G401.6 (cell line): ENCODE results near the gene MKRN2OS.

ENCODE experiments used
- FAIRE-seq: peaks from 2 replicates; lab custom pipeline; 2012; peaks lifted over from hg19 to GRCh38; lab: Jason Lieb, UNC

MKRN2OS gene, protein sequence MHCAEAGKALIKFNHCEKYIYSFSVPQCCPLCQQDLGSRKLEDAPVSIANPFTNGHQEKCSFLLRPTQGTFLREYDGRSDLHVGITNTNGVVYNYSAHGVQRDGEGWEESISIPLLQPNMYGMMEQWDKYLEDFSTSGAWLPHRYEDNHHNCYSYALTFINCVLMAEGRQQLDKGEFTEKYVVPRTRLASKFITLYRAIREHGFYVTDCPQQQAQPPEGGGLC

DNA sequence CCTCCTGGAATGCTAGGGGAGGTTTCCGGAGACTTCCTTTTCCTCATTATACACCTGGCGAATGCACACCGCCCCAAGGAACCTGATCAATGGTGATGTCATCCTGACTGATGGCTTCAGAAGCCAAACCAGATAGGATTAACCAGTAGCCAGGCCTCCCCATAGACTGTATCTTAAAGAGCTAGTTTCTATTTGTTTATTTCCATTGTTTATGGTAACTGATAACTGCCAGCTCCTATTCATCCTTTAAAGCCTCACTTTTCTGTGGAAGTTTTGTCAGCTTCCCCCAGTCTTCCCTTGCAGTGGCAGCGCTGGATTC, at the start of gene MKRN2OS:
Gene MKRN2OS (minus strand): TSS at position 27 of the 319 bp plus-strand sequence. CDS start 35 bp downstream, outside the sequence.
- FAIRE-seq: no peak

DNA sequence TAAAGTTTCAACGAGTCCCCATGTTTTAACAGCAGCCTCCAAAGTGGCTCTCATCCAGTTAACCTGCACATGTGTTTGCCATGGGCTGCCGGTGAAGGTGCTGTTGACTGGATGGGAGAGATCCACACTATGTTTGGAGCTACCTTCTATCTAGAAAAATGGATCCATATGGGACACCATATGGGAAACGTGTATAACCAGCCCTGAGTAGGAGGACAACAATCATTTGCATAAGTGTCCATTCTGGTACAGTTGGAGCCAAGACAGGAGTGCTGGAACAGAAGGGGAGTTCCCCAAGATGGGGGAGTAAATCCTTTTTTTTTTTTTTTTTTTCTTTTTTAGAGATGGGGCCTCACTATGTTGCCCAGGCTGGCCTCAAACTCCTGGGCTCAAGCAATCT, 48.2 kb upstream of the MKRN2OS start:
- FAIRE-seq: no peak

DNA sequence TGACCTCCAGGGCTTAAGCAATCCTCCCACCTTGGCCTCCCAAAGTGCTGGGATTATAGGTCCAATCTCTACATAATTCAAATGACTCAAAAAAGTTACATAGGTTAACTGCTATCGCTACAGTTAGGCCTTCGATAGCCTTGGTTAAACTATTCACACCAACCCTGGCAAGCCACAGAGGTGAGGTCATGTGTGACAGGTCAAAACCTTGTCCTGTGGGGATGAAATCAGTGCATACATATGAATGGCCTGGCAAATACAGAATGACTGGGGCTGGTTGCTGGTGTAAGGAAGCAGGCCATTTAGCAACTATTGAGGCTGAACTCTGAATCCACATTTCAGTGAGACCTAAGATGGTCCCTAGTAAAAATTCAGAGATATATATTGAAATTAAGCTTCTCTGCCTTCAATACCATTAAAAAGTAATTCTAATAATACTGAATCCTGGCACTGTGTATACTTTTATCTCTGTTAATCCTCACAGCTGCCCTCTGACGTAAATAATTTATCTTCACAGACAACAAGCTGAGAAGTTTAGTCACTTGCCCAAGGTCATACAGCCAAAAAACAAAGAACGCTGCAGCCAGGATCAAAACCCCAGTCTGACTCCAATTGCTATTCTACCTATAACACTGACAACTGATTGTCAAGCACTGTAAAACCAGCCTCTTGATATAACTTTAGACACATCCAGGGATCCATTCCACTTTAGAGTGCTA, 46.9 kb upstream of the MKRN2OS start:
- FAIRE-seq: no peak

DNA sequence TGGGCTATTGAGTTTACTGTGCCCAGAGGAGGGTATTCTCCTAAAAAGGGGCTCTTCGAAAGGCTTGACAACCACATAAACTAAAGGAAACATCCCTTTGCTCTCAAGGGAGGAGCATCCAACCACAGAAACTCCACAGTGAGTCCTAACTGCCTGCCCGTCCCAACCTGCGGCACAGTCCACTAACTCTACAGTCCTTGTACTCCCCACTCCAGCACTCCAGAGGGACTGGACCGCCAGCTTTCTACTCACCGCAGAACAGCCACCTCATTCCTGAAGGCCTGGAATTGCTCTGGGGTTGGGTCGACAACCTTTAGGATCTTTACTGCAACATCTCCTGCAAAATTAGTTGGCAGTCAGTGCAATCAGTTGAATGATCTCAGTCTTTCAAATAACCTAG, 46.2 kb upstream of the MKRN2OS start:
- FAIRE-seq: no peak

DNA sequence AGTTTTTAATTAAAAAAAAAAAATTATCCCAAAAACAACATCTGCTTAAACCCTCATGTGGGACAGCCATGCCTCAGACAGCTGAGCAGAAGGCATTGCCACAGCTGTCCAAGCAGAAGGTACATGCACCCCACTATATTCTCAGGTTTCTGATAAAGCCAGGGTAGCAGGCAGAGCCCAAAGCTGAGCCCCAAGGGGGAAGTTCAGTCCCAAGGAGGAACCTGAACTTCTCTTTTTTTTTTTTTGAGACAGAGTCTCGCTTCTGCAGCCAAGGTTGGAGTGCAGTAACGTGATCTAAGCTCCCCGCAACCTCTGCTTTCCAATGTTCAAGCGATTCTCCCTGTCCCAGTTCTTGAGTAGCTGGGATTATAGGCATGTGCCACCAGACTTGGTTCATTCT, 44.8 kb upstream of the MKRN2OS start:
- no peak for FAIRE-seq

DNA sequence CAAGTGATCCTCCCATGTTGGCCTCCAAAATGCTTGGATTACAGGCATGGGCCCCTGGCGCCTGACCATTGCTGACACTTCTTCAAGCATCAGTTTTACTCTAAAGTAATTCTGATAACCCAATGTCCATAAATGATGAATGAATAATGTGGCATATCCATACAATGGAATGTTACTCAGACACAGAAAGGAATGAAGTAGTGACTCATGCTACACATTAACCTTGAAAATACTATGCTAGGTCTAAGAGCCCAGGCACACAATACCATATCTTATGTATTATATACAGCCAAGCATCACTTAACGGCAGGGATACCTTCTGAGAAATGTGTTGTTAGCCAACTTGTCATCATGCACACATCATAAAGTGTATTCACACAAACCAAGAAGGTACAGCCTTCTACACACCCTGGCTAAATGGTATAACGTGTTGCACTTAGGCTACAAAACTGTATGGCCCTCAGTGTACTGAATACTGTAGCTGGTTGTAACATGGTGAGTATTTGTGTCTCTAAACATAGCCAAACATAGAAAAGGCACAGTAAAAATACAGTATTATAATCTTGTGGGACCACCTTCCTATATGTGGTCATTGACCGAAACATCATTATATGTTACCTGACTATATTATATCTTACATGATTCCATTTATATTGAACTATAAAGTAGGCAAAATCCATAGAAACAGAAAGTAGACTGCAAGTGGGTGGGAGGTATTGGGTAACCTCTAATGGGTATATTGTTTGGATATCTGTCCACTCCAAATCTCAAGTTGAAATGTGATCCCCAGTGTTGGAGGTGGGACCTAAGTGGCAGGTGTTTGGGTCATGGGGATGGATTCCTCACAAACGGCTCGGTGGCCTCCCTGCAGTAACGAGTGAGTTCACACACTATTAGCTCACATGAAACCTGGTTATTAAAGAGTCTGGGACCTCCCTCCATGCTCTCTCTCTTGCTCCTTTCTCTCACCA, 43.0 kb upstream of the MKRN2OS start:
- FAIRE-seq: no peak

DNA sequence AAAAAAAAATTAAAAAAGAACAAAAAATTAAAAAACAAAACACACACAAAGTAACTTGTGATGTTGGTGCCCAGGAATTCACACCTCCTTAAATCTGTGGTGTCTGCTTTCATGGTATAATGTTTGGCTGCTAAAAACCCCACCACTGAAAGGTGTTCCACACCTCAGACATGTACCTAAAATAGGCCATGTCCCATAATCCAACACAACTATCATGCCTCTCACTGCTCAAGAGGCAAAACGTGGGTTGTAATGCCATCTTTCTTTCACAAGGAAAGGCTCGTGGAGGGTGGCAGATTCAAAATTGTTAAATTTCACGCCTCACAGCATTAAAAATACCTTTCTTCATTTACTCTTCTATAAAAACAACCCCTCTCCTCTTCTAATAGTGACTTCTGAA, 41.1 kb upstream of the MKRN2OS start:
- FAIRE-seq: no peak

DNA sequence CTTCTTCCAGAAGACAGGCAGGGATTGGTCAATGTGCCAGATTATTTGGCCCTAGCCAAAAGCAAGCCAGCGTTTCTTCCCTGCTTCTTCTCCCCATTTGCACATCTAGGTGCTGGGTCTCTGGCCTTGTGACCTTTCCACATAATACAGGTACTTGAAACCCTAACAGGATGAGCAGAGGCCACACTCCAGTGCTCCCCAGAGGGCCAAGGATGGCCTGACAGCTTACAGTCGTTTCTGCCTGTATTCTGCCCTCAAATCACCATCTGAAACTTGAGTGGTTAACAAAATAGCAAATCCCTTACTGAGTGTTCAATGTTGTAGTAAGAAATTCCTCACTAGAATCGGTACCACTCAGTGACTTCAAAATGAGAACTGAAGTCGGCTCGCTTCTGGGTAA, 40.7 kb upstream of the MKRN2OS start:
- no peak for FAIRE-seq

DNA sequence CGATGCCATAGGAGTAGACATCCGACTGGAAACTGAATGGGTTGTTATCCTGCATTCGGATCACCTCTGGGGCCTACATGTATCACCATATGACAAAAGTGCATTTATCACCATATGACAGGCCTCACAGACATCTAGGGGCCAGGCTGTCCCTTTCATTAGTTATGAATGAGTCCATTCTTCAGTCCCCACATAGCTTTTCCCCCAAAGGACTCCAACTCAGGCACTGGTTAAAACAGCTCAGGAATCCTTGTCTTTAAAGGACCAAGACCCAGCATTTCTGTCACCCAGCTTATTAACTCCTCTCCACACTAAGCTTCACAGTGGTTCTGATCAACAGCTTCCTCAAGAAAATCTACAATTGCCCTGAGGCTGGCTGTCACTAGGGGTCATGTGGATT, 39.9 kb upstream of the MKRN2OS start:
- FAIRE-seq: no peak

DNA sequence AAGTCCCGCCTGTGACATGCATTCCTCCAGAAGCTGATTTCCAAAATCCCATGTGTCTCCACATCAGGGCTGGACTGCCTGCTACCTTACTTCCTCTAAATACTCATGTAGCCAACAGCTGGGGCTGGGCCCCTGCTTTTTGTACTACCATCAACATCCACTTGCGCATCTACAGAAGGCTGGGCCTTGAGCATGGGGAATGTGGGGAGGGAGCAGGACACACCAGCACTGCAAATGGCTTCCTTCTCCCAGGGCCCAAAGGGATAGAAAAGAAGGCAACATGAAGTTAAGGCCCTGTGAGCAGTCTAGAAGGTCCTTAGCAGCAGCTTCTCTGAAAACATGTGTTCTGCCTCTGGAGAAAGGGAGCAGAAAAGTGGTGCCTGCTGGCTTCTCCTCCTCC, 38.8 kb upstream of the MKRN2OS start:
- FAIRE-seq: no peak

DNA sequence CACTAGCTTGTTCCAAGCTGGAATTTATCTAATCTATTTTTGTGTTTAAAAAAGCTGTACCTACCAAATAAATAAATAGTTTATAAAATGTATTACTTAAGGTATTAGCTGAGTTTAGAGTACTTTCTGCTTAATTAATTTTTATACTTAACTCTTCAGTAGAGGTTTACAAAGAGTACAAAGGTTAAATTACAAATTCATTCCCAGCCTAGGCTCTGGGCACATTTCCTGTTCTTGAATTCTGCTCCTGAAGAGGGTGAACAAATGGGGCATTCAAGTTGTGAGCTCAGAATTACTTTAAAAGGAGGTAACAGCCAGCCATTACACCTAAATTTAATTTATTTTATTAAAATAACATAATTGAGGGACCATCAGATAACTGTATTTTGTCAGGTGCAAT, 38.0 kb upstream of the MKRN2OS start:
- no peak for FAIRE-seq

DNA sequence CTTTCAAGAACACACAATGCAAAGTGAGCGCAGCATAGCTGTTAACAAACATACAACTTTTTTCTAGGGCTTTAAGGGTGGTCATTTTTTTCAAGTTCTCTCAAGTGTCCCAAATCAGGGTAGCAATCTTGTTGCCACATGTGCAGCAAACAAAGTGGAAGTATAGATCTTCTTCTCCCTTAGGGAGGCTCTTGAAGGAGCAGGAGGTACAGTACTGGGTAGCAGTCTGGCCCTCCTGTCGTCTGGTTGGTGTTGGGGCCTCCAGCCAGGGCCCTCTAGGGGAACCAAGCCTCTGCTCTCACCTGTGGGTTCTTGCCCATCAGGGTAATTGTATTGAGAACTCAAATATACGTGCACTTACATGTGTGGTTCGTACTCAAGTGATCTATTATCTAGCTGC, 37.4 kb upstream of the MKRN2OS start:
- FAIRE-seq: no peak

DNA sequence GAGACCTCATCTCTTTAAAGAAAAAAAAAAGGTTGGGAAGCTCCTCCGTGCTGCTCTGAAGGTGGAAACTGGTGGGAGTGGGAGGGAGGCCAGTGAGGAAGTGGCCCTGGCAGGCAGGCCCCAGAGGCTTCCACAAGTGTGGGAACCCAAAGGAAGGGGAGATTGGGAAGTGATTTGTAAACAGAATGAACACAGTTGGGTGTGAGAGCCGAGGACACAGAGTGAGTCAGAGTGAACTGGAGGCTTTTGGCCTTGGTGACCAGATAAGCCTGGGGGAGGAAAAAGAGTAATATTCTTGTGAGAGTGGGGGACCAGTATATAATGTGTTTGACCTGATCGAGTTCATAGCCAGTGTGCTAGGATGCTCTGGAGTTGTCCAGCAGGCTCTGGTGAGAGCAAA, 34.6 kb upstream of the MKRN2OS start:
- no peak for FAIRE-seq

DNA sequence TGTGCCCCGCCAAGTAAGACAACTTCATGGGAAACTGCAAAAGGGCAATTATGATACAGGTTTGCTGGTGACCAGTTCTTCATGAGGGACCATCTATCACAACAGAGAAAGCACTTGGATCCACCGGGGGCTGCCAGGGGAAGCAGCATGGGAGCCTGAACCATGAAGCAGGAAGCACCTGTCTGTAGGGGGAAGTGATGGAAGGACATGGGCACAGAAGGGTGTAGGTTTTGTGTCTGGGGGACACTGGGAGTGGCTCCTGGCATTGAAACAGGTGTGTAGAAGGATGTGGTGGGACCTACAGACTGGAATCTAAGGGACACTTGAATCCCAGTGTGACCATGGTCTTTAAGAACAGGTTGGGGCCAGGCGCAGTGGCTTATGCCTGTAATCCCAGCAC, 34.2 kb upstream of the MKRN2OS start:
- FAIRE-seq: no peak

DNA sequence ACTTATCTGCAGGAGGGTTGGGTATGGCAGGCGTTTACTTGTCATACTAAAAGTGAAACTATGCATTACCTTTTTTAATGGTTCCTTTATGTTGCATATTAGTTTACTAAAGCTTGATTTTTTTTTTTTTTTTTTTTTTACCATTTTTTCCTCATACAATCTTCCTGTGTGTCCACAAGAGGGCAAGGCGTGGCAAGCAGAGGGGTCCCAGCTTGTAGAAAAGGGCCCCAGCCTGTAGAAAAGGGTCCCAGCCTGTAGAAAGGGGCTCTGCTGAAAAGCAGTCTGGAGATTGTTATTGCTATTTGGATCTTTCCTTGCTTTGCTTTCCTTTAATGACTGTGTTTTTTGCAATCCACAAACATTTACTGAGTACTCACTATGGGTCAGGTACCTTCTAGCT, 33.4 kb upstream of the MKRN2OS start:
- no peak for FAIRE-seq

DNA sequence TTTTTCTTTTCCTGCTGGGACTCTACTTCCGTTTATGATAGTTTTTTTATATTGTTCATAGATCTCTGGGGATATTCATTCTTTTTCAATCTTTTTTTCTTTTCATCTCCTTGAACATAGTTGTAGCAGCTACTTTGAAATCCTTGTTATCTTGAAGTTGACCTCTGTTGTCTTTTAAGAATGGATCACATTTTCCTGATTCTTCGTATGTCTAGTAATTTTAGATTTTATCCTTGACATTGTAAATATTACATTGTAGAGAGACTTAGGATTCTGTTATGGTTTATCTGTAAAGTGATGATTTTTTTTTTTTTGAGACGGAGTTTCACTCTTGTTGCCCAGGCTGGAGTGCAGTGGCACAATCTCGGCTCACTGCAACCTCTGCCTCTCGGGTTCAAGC, 32.1 kb upstream of the MKRN2OS start:
- FAIRE-seq: no peak

DNA sequence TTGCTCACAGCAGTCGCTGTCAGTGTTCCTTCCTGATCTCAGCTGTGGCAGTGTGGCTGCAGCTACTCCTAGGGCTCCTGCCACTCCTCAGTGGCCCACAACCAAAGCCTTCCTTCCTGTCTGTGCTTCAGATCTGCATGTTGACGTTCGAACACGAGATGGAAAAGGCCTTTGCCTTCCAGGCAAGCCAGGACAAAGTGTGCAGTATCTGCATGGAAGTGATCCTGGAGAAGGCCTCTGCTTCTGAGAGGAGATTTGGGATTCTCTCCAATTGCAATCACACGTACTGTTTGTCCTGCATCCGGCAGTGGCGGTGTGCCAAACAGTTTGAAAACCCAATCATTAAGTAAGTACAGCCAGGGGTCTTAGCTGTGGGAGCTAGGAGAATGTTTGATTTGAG, 29.4 kb upstream of the MKRN2OS start:
- FAIRE-seq: no peak

DNA sequence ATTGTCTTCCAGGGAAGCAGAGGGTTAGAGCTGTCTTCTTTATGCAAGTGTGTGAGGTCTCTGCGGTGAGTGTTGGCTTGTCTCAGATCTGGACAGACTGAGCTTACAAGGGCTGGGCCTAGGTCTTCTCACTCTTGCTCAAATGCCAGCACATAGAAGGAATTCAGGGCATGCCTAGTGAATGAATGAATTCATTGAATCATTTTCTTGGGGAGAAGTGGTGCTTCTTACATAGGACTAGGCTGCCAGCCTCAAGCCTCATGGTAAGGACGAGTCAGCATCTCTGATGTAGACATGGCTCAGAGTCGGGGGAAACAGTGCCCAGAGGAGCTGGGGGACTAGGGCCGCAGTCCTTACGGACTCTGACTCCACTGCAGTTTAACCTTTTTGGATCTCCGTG, 28.8 kb upstream of the MKRN2OS start:
- no peak for FAIRE-seq

DNA sequence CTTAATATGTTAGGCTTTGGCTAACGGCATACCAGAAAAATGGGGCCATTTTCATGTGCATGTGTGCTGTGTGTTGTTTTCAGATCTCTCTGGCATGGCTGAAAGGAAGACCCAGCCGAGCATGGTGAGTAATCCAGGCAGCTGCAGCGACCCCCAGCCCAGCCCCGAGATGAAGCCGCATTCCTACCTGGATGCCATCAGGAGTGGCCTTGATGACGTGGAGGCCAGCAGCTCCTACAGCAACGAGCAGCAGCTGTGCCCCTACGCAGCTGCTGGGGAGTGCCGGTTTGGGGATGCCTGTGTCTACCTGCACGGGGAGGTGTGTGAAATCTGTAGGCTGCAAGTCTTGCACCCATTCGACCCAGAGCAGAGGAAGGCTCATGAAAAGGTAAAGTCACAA, 26.7 kb upstream of the MKRN2OS start:
- FAIRE-seq: no peak

DNA sequence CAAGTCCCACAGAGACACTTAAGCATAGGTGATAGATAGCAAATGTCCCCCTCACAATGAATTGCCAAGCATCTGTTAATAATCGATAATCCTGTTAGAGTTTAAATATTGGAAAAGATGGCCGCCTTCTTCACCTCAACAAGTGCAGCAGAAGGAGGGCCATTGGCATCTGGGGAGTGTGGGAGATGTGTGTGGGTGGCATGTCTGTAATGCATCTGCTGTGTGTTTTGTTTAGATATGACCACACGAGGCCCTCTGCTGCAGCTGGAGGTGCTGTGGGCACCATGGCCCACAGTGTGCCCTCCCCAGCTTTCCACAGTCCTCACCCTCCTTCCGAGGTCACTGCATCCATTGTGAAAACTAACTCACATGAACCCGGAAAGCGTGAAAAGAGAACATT, 24.5 kb upstream of the MKRN2OS start:
- FAIRE-seq: no peak

DNA sequence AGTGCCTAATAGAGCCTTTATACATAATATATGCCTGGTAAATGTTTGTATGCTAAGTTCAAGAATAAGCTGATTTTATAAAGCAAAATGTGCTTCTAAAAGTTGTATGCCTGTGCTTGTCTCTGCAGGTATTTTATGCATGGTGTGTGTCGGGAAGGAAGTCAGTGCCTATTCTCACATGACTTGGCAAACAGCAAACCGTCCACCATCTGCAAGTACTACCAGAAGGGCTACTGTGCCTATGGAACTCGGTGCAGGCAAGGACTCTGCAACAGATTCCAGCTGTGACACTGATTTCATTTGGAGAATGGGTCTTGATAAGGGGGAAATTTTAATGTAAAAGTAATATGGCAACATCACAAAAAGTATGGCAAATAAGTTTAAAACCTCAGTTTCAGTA, 23.4 kb upstream of the MKRN2OS start:
- FAIRE-seq: no peak

DNA sequence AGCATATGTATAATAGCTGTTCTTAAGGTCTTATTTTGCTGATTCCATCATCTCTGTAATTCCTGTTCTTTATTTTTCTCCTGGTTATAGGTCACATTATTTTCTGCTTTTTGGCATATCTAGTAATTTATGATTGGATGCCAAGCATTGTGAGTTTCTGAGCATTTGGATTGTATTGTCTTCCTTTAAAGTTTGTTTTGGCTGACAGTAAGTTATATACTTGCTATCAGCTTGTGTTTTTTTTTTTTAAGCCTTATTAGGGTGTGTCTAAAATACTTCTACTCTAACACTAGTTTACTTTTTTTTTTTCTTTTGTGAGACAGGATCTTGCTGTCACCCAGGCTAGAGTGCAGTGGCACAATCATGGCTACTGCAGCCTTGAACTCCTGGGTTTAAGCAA, 21.7 kb upstream of the MKRN2OS start:
- no peak for FAIRE-seq

DNA sequence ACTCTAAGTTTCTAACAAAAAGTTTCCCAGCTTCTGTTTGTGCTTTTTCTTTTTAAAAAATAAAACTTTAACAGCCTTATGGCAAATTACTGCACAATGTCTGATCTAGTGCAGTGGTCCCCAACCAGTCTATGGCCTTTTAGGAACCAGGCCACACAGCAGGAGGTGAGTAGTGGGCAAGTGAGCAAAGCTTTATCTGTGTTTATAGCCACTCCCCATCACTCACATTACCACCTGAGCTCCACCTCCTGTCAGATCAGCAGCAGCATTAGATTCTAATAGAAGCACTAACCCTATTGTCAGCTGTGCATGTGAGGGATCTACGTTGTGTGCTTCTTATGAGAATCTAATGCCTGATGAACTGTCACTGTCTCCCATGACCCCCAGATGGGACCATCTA, 17.2 kb upstream of the MKRN2OS start:
- no peak for FAIRE-seq
